ENCODE data around the gene SEPTIN1.

Gene SEPTIN1

DNA sequence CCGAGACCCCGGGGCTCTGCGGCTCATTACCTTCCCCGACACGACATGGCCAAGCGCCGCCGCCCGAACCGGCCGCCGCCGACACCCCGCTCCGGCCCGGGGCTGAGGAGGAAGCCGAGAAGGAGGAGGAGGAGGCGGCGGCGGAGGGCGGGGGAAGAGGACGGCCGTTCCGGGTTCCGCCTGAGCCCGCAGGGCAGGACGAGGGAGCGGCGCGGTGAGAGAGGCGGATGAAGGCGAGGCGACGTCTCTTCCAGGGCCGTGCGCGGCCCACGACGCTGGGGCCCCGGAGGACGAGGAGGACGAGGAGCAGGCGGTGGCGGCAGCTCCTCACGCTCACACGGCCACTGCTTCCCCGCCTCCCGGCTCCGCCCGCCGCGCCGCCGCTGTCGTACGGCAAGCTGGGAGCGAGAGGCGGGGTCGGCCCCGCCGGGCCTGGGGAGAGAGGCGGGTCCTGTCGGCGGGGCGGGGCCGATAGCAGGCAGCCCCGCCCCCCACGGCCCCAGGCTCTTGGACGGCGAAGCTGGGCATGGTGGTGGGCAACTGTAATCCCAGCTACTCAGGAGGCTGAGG, 47.2 kb downstream of the SEPTIN1 start:
- peak; percentile 81 for DNase-seq

DNA sequence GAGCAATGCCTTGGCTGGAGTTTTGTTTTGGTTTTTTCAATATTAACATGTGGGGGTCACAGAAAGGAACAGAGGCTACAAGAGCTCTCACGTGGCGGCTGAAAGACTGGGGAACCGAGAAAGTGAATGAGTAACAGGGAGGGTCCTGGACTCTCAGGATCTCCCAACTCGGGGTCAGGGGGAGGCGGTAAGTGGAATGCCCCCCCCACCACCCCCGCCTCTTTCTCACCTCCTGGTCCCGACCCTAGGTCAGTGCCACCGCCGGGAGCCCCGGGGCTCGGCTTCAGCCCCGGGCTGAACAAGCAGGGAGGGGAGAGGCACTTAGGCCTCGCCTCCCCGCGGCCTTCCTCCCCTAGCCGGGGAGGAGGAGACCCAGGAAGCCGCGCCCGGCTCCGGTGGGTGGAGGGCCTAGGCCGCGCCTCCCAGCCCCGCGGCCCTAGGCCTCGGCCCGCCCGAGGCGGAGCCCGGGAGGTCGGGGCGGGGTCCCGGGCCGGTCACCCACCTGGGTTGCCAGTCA, 47.8 kb downstream of the SEPTIN1 start:
- peak; percentile 85 for DNase-seq

Data from inflammatory macrophage treated with lipopolysaccharide for 4 hours (primary cell).